Body of pancreas (tissue), 4 donors: Measurements from ENCODE around the gene KIF12. TPM values are rescaled to one million over a fixed set of nuclear protein-coding genes. Genes with fewer than 3 reads are reported as not detected.
A peak's percentile ranks its signal among the peaks of the same experiment; 100 is the strongest.

Source experiments
- ATAC-seq: fragments of 150-250 bp; one replicate; pipeline ENCODE4 v1.9.1; 2016
- DNase-seq, 4 donors: peaks; one replicate each; pipeline ENCODE4 v3.0.0-alpha.2; 2019
- H3K27ac ChIP-seq, 4 donors: fragments of 200-600 bp; sonication (generic); 1 replicate in 3 of 4; 2 replicates in 1 of 4; pipeline versions ENCODE4 v1.5.1 to v1.6.1; 2016 to 2019; ENCODE audit warnings: mild to moderate bottlenecking in 1 of 4, mixed read lengths in 1 of 4, moderate library complexity in 1 of 4
- H3K27me3 ChIP-seq, 2 donors: fragments of 200-600 bp; sonication (generic); one replicate each; pipeline ENCODE4 v1.6.0; 2016; ENCODE audit warnings: mild to moderate bottlenecking in 1 of 2
- H3K36me3 ChIP-seq, 2 donors: fragments of 200-600 bp; sonication (generic); replicated peaks in 1 of 2; 2 replicates each; pipeline ENCODE4 v1.5.1; 2016; ENCODE audit warnings: low read depth in 2 of 2; ENCODE audit not compliant: insufficient read depth in 1 of 2
- H3K4me1 ChIP-seq: fragments of 200-600 bp; sonication (generic); one replicate; pipeline ENCODE4 v1.6.0; 2016
- H3K4me3 ChIP-seq, 2 donors: fragments of 200-600 bp; sonication (generic); 1 replicate in 1 of 2; 2 replicates in 1 of 2; pipeline ENCODE4 v1.5.1; 2016 to 2019
- H3K9me3 ChIP-seq, 3 donors: fragments of 200-600 bp; sonication (generic); 1 replicate in 2 of 3; 2 replicates in 1 of 3; pipeline ENCODE4 v1.5.1; 2016
- POLR2A ChIP-seq, 3 donors: fragments of 450-650 bp; IDR thresholded peaks; one replicate each; pipeline ENCODE4 v1.6.1; 2016; ENCODE audit warnings: antibody characterized with exemption in 3 of 3, mild to moderate bottlenecking in 2 of 3
- WGBS, 2 donors: methylation state at CpG; one replicate each; pipeline ENCODE4 v1.1.5; 2017; 5-methylcytosine and 5-hydroxymethylcytosine counted together
- intact Hi-C: fragments of 100-400 bp; cut with DNase I; formaldehyde crosslinking; loops from one replicate; pipeline ENCODE4 v1.15.1; 2023
- total RNA-seq, 2 donors: library from RNA; depleted of rRNA; stranded (reverse); fragments of >200 nt; gene quantifications; one replicate each; pipeline ENCODE4 v1.1.0, GENCODE V29; 2016
- TF ChIP-seq, protein P1 (sequence below), 7 experiments: fragments of 450-650 bp in 4 of 7; fragments of 200-600 bp in 3 of 7; sonication (generic) in 3 of 7; IDR thresholded peaks; one replicate each; pipeline ENCODE4 v1.5.1; 2016 to 2019; ENCODE audit warnings: antibody characterized with exemption in 7 of 7

Gene KIF12
- total RNA-seq, 2 donors from 2014 or later: 135 to 249 TPM

DNA sequence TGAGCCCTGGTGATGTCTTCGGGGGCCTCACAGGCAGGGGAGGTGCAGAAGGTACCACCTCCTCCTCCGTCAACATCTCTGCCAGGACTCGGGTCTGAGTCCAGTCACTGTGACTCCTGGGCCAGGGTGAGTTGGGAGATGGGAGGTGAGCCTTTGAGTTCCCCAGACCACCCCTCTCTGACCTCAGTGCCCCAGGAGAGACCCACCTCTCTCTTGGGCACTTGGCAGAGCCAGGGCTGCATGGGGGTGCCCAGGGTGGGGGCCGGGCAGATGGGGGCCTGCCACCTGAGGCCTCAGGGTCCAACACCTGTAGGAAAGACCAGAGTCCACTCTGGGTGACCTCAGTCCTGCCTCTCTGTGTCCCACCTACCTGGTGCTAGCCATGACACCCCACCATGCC lies 6.8 kb downstream of the KIF12 start:
- intact Hi-C loops: loop anchor here (5.0 kb wide), 1 partner anchor 65 kb away; the partner anchor contains the start of gene COL27A1
- no peak for TF ChIP-seq POLR2A (IDR thresholded peaks at IDR 0.05)
- TF ChIP-seq, protein P1, sequence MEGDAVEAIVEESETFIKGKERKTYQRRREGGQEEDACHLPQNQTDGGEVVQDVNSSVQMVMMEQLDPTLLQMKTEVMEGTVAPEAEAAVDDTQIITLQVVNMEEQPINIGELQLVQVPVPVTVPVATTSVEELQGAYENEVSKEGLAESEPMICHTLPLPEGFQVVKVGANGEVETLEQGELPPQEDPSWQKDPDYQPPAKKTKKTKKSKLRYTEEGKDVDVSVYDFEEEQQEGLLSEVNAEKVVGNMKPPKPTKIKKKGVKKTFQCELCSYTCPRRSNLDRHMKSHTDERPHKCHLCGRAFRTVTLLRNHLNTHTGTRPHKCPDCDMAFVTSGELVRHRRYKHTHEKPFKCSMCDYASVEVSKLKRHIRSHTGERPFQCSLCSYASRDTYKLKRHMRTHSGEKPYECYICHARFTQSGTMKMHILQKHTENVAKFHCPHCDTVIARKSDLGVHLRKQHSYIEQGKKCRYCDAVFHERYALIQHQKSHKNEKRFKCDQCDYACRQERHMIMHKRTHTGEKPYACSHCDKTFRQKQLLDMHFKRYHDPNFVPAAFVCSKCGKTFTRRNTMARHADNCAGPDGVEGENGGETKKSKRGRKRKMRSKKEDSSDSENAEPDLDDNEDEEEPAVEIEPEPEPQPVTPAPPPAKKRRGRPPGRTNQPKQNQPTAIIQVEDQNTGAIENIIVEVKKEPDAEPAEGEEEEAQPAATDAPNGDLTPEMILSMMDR (IDR thresholded peaks at IDR 0.05): no peak

DNA sequence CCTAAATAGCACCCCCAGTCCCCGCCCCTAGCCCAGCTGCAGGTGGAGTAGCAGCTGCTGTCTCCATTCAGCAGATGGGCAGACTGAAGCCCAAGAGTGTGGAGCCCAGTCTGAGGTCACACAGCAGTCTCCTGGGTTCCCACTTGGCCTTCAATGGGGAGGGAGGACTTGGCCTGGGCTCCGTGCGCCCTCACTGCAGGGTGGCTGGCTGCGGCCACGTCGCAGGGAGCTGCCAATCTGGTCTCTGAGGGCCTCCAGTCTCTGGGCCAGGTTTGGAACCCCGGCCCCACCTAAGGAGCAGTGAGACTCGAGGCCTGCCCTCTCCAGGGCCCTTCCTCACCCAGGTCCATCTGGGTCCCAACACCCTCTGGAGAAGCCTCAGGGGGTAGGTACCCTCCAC lies 7.4 kb downstream of the KIF12 start:
- TF ChIP-seq, protein P1 (IDR thresholded peaks at IDR 0.05): no peak
- TF ChIP-seq POLR2A (IDR thresholded peaks at IDR 0.05): no peak
- Histone ChIP-seq H3K36me3 (peaks cover 0 to 1% of the 10 kb centered on the region in 2 donors), H3K27me3 (no peaks in the 10 kb centered on the region), H3K27ac (no peak overlapping the region), H3K4me3 (no peak overlapping the region), H3K9me3 (no peaks in the 10 kb centered on the region), H3K4me1 (peaks cover 15% of the 10 kb centered on the region)
- intact Hi-C loops: loop anchor here (5.0 kb wide), 1 partner anchor 66 kb away; the partner anchor contains the start of gene COL27A1
- ATAC-seq (no peak), DNase-seq (peak in 1 of 4 donors; percentile 5)
- WGBS, 2 donors: 73 to 92% methylated on average over 1 to 8 of the region's 8 CpGs

More for the DNA sequence above, 6.8 kb downstream of the KIF12 start:
- peaks cover 21% of the 10 kb centered on the region for H3K4me1 ChIP-seq
- peaks cover 0 to 1% of the 10 kb centered on the region in 2 donors for H3K36me3 ChIP-seq
- DNase-seq (peak in 1 of 4 donors; percentile 7), ATAC-seq (no peak)
- H3K27me3 ChIP-seq: no peaks in the 10 kb centered on the region
- H3K4me3 ChIP-seq: no peak overlapping the region
- H3K27ac ChIP-seq: no peak overlapping the region
- WGBS, 2 donors: 88 to 91% methylated on average over 3 to 4 of the region's 4 CpGs
- H3K9me3 ChIP-seq: no peaks in the 10 kb centered on the region

DNA sequence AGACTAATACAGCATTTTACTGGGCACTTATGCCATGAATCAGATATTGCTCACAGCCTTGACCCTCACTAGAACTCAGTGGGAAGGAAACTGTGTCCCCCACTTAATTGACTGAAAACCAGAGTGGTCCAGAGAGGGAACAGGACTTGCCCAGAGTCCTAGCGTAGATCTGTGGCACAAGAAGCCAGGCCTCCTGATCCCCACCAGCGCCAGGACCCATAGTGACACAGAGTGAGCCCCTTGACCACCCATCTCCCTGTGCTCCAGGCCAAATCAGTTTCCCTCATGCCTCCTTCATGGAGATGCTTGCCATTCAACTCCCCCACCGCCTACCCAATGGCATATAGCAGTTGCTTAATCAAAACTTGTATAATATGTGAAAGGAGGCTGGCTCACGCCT lies 8.3 kb downstream of the KIF12 start:
- 98 to 100% methylated on average over 2 to 4 of the region's 4 CpGs for WGBS, 2 donors
- no peaks in the 10 kb centered on the region for H3K9me3 ChIP-seq
- no peak overlapping the region for H3K4me3 ChIP-seq
- DNase-seq (no peak), ATAC-seq (no peak)
- no peaks in the 10 kb centered on the region for H3K27me3 ChIP-seq
- peaks cover 0 to 1% of the 10 kb centered on the region in 2 donors for H3K36me3 ChIP-seq
- TF ChIP-seq, protein P1 (IDR thresholded peaks at IDR 0.05): no peak
- no peak for TF ChIP-seq POLR2A (IDR thresholded peaks at IDR 0.05)
- intact Hi-C loops: loop anchor here (5.0 kb wide), 1 partner anchor 67 kb away; the partner anchor contains the start of gene COL27A1
- H3K4me1 ChIP-seq: peaks cover 9% of the 10 kb centered on the region
- no peak overlapping the region for H3K27ac ChIP-seq

DNA sequence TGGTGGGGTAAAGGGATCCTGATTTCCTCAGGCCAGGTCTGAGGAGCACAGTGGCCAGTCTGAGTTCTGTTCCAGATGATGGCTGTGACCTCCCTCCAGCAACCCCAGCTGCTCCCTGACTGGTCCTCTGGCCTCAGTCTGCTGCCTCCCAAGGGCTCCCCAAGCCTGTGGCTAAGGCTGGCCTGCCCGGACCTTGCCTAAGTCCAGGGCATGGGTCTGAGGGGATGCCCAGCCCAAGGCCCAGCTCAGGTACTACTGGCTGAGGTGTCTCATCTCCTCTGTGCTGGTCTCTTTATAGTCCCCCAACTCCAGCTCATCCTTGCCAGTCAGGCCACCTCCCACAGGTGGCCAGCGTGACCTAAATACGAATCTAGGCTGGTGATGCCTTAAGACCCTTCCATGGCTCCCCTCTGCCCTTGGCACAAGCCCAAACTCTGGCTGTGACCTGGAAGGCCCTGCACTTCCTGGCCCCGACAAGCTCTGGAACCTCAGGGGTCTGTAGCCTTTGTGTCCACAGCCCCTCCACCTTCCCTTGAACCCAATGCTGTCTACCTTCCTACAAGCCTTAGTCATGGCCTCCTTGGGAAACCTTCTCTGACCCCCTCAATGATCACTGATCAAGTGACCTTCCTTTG lies 9.8 kb downstream of the KIF12 start:
- H3K4me3 ChIP-seq: no peak overlapping the region
- no peak for ATAC-seq
- intact Hi-C loops: no loop called here

More for the DNA sequence above, 9.8 kb downstream of the KIF12 start:
- no peak overlapping the region for H3K27ac ChIP-seq
- H3K36me3 ChIP-seq: peaks cover 0 to 1% of the 10 kb centered on the region in 2 donors
- TF ChIP-seq, protein P1 (IDR thresholded peaks at IDR 0.05): no peak
- no peak for TF ChIP-seq POLR2A (IDR thresholded peaks at IDR 0.05)
- WGBS, 2 donors: 87% methylated on average over 3 to 4 of the region's 4 CpGs
- H3K27me3 ChIP-seq: no peaks in the 10 kb centered on the region
- no peaks in the 10 kb centered on the region for H3K4me1 ChIP-seq
- H3K9me3 ChIP-seq: no peaks in the 10 kb centered on the region
- no peak for DNase-seq
